ENCODE results near the gene LRMDA.
"Not testable (repeated sequence)": the region's sequence is repeated elsewhere in the genome, so short reads cannot be mapped to it uniquely, and the experiment has no call there.

The LRMDA gene

DNA sequence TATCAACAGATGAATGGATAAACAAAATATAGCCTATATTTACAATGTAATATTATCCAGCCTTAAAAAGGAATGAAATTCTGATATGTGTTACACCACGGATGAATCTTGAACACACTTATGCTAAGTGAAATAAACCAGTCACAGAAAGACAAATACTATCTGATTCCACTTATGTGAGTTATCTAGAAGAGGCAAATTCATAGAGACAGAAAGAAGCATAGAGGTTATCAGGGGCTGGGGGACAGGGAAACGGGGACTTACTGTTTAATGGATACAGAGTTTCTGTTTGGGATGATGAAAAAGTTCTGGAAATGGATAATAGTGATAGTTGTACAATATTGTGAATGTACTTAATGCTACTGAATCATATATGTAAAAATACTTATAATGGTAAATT lies 329.9 kb downstream of the LRMDA start:
- no peak for DNase-seq

DNA sequence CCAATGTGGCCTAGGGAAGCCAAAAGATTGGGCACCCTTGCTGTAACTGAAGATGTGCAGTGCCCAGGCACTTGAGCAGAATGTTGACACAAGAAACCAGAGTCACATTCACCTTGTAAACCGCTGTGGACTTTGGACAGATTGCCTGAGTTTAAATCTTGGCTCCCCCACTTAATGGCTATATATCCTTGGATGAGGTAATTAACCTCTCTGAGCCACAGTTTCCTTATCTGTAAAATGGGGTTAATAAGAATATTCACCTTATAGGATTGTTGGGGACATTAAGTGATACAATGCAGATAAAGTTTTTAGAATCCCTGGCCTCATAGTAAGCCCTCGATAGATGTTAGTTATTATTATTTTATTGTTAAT lies 331.0 kb downstream of the LRMDA start:
- no peak for DNase-seq

GRCh38 chr10:75763652-75764051 lies 332.2 kb downstream of the LRMDA start:
- DNase-seq = no peak

GRCh38 chr10:75764974-75765788 lies 333.8 kb downstream of the LRMDA start:
- no peak for DNase-seq

- no peak for DNase-seq
Observed at GRCh38 chr10:75765789-75766096, 334.3 kb downstream of the LRMDA start.

GRCh38 chr10:75766106-75766505 lies 334.7 kb downstream of the LRMDA start:
- DNase-seq = no peak

DNA sequence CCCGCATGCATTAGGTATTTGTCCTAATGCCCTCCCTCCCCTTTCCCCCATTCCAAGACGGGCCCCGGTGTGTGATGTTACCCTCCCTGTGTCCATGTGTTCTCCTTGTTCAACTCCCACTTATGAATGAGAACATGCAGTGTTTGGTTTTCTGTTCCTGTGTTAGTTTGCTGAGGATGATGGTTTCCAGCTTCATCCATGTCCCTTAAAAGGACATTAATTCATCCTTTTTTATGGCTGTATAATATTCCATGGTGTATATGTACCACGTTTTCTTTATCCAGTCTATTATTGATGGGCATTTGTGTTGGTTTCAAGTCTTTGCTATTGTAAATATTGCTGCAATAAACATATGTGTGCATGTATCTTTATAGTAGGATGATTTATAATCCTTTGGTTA lies 335.3 kb downstream of the LRMDA start:
- DNase-seq = not testable (repeated sequence)

DNA sequence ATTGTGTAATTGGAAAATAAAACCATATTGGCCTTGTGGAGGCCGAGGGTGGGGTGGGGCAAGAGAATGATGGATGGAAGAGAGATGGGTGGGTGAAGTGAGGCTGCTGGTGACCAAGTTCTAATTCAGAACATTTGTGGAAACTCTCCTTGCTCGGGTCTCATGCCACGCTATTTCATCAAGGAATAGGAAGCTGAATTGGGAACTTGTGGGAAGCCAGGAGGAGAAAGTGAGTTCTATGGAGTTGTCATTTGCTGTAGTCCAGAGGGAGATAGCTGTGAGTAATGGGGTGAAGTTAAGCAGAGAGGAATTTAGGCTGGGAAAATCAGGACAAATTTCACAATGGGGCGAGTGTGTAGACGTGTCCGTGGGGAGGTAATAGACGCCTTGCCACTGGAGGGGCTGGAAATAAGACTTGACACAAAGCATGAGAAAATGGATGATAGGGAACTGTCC lies 339.2 kb downstream of the LRMDA start:
- no peak for DNase-seq

DNA sequence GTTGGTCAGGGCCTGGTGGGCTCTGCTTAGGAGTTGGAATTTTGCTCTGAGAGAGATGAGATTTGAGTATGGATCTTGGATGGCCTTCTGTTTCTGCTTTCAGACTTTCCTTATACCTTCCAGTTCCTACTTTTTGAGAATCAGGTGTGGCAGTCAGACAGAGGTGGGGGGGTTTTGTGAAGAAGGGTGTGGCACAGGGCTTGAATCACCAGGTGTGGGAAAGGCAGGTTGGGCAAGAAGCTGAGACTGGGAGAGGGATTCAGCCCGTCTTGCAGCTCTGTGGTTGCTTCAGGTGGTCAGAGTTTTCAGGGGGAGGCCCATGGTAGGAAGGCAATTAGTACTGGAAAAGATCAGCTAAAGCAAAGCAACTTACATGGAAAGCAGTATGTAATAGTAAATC lies 340.2 kb downstream of the LRMDA start:
- no peak for DNase-seq

DNA sequence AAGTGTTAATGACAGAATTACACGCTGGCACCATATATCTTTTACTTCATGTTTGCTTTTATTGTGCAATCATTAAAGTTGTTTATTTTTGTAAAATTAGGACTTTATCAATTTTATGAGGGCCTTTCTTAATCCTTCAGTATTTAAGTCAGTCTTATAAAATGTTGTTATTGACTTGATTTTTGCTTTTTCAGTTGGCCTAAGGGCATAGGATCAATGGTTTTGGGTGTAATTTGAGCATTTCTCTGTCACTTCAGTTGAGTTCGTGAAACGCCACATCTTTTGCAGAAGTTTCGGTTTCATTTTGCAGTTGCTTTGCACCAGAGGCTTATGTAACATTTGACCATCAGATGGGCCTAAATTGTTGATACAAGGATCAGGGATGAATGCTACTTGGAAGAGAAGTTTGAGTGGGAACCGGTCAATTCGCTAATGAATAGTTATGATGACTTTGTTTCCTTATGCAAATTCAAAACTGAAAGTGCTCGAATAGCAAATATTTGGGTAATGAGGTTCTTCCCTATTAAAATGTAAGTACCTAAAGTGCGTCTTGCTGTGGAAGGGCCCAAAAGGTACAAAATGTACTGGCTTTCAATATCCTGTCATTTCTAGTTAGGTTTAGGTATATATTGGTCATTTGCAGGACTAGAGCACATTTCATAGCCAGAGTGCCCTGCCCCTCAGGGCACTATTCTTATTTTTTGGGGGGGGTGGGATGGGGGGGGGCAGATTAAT lies 340.9 kb downstream of the LRMDA start:
- no peak for DNase-seq

DNA sequence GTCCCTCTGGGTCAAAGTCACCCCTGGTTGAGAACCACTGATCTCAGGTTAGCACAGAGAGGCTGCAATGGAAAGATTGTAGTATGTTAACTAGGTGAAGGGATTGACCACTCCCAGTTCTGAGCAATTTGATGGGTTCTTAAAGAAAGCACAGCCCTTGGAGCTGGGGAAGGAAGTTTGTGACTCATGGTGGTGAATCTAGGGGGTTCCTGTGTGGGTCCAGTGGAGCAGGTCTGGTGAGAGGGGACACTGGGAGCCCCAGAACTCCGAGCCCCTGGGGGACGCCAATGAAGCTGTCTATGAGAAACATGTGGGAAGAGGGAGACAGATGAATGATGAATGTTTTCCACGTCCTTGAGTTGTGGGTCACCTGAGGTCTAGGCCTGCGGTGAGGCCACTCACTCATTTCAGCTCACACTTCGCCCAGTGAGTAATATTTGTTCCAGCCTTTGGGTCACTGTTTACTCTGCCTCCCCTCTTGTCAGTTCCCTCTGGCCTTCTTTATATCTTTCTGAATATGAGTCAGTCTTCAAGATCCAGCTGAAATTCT lies 341.9 kb downstream of the LRMDA start:
- DNase-seq = no peak

DNA sequence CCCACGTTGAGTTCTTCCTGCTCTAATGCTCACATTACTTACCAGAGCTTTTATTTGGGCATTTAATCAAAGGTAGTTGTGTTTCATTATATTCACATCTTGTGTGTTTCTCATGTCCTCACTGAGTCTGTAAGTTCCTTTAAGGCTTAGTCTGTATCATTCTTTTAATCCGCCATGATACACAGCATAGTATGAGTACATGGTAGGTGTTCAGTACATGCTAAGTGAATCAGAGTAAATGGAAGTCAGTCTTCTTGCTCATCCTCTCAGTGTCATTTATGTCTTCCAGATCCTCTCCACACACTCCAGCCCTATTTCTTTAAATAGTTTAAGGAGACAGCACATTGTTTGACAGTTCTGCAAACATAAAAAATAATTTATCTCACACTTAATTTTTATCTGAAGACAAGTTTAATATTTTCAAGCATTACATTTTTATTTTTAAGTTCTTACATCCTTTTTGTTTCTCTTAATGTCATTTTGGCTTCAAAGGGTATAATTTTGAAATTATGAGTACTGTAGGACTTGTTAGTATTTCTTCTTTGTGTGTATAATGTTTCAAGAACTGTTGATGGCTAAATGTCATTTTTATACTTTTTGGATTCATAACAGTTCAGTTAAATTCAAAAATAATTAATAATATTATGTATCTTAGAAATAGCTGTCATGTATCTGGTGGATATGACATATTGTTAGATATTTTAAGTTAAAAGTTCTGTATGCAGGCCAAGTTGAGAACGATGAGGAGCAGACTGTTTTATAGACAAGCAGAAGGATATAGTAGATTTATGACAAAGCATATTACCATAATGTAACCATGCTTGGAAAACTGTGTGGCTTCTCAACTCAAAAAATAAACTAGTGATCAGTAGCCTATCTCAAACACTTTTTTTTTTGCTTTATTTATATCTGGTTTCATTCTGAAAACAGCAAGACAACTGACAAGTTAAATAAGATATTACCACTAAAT lies 342.7 kb downstream of the LRMDA start:
- DNase-seq = no peak

- DNase-seq = no peak
Observed at GRCh38 chr10:75774783-75775490, 343.5 kb downstream of the LRMDA start.

DNA sequence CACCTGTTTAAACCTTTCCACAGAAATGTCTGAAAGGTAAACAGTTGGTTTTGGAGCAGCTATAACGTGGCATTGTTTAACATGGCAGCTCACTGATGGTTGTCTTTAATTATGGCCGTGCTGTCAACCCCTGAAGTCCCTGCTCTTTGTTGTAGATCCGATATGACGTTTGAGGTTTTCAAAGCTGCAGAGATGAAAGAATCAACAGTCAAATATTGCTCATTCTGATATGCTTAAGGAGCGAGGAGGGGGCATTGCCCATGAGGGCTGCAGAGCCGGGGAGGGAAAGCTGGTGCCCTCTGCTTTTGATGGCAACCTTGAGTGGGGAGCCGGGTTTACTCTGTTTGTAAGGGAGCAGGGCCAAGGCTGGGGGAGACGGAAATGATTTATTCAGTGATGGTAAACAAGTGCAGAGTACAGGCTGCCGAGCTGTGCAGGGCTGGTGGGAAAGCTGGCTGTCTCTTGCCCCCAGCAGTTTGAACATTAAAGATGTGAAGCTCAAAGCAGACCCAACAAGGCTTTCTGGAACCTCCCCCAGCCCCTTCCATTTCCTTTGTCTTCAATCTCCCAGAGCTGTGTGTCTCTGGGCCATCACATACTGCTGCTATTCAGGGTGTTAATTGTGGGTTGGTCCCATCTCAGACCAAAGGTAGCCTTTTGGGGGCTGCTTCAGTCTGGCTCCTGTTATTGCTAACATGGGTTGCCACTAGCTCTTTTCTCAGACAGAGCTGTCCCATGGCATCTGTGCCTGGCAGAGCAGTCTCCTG lies 345.5 kb downstream of the LRMDA start:
- DNase-seq = no peak

GRCh38 chr10:75778665-75779064 lies 347.2 kb downstream of the LRMDA start:
- DNase-seq = no peak

GRCh38 chr10:75779276-75779675 lies 347.9 kb downstream of the LRMDA start:
- no peak for DNase-seq

- DNase-seq = no peak
Observed at GRCh38 chr10:75782463-75783248, 351.2 kb downstream of the LRMDA start.

GRCh38 chr10:75788394-75789205 lies 357.2 kb downstream of the LRMDA start:
- DNase-seq = no peak

GRCh38 chr10:75793848-75794247 lies 362.4 kb downstream of the LRMDA start:
- no peak for DNase-seq

GRCh38 chr10:75801121-75801520 lies 369.7 kb downstream of the LRMDA start:
- no peak for DNase-seq

All from GOT3 (cell line).